GM20000 (cell line): ENCODE results near the gene ITPKB.
A peak's percentile ranks its signal among the peaks of the same experiment; 100 is the strongest.

Source experiments
- DNase-seq: peaks from one replicate; pipeline ENCODE4 v3.0.0; 2012; ENCODE audit warnings: low spot score
- CTCF ChIP-seq: IDR thresholded peaks from 2 replicates; pipeline ENCODE4 v1.5.1; 2012; ENCODE audit warnings: mild to moderate bottlenecking, control low read depth; ENCODE audit errors: extremely low read depth, missing control alignments

The ITPKB gene

GRCh38 chr1:226609836-226610455 lies 129.1 kb downstream of the ITPKB start:
- DNase-seq, result no peak
- TF ChIP-seq CTCF, result no peak

- peak; percentile 74 for TF ChIP-seq CTCF
These were observed 130.2 kb downstream of the ITPKB start for GRCh38 chr1:226608699-226609505.

GRCh38 chr1:226607821-226608220 lies 131.3 kb downstream of the ITPKB start:
- DNase-seq, result no peak
- TF ChIP-seq CTCF, result no peak

More at GRCh38 chr1:226608699-226609505, 130.2 kb downstream of the ITPKB start:
- peak; percentile 80 for DNase-seq

GRCh38 chr1:226607268-226607660 lies 131.8 kb downstream of the ITPKB start:
- no peak for TF ChIP-seq CTCF
- DNase-seq, result no peak

GRCh38 chr1:226606311-226607267 lies 132.5 kb downstream of the ITPKB start:
- no peak for DNase-seq
- TF ChIP-seq CTCF, result no peak

GRCh38 chr1:226605318-226605950 lies 133.6 kb downstream of the ITPKB start:
- no peak for TF ChIP-seq CTCF
- no peak for DNase-seq
